Progenitor cell of endocrine pancreas (in vitro differentiated cells): ENCODE measurements around the gene MYLK2. TPM values are rescaled to one million over a fixed set of nuclear protein-coding genes. Genes with fewer than 3 reads are reported as not detected.

Experiments used
- DNase-seq: peaks from one replicate; pipeline ENCODE4 v3.0.0; 2021; ENCODE audit warnings: low spot score; ENCODE audit not compliant: unreplicated experiment
- H3K27ac Mint-ChIP-seq: 2 replicates; pipeline ENCODE4 v1.8.0; 2021; ENCODE audit warnings: mild to moderate bottlenecking, moderate library complexity, mixed read lengths
- H3K27me3 Mint-ChIP-seq: 2 replicates; pipeline ENCODE4 v1.8.0; 2021; ENCODE audit warnings: mixed read lengths
- H3K36me3 Mint-ChIP-seq: 2 replicates; pipeline ENCODE4 v1.8.0; 2022; ENCODE audit warnings: mixed read lengths; ENCODE audit not compliant: insufficient read depth
- H3K4me1 Mint-ChIP-seq: 2 replicates; pipeline ENCODE4 v1.8.0; 2021; ENCODE audit warnings: low read depth, mixed read lengths
- H3K4me3 Mint-ChIP-seq: 2 replicates; pipeline ENCODE4 v1.8.0; 2021; ENCODE audit warnings: low read depth, mild to moderate bottlenecking, moderate library complexity, mixed read lengths
- H3K9me3 Mint-ChIP-seq: 2 replicates; pipeline ENCODE4 v1.8.0; 2021; ENCODE audit warnings: low read depth, mixed read lengths
- CTCF ChIP-seq: fragments of 200-600 bp; sonication (generic); IDR thresholded peaks from one replicate; pipeline ENCODE4 v1.5.0; 2021; ENCODE audit warnings: antibody characterized with exemption, mild to moderate bottlenecking; ENCODE audit not compliant: unreplicated experiment
- total RNA-seq: library from RNA; stranded (reverse); gene quantifications from 2 replicates; pipeline ENCODE4 v1.2.1, GENCODE V29; 2021

MYLK2 gene
- total RNA-seq, 1 donor from 2014 or later, result 0.38 TPM

- no peak for TF ChIP-seq CTCF
- Mint-ChIP-seq H3K4me3 (no peak overlapping the region), H3K9me3 (no peaks in the 10 kb centered on the region), H3K4me1 (peaks cover 3% of the 10 kb centered on the region), H3K27ac (no peak overlapping the region), H3K36me3 (no peaks in the 10 kb centered on the region), H3K27me3 (peaks cover 2% of the 10 kb centered on the region)
- no peak for DNase-seq
Observed at GRCh38 chr20:31840906-31841816, 22.0 kb downstream of the MYLK2 start.

- no peak for DNase-seq
- Mint-ChIP-seq H3K4me1 (peaks cover 3% of the 10 kb centered on the region), H3K4me3 (no peak overlapping the region), H3K27ac (no peak overlapping the region), H3K36me3 (no peaks in the 10 kb centered on the region), H3K9me3 (no peaks in the 10 kb centered on the region), H3K27me3 (peaks cover 3% of the 10 kb centered on the region)
- no peak for TF ChIP-seq CTCF
Observed at GRCh38 chr20:31841928-31842327, 22.8 kb downstream of the MYLK2 start.

GRCh38 chr20:31842471-31843157 lies 23.5 kb downstream of the MYLK2 start:
- TF ChIP-seq CTCF, result no peak
- DNase-seq, result no peak
- Mint-ChIP-seq H3K27ac (no peak overlapping the region), H3K4me3 (no peak overlapping the region), H3K36me3 (no peaks in the 10 kb centered on the region), H3K4me1 (peaks cover 3% of the 10 kb centered on the region), H3K9me3 (no peaks in the 10 kb centered on the region), H3K27me3 (peaks cover 7% of the 10 kb centered on the region)

- Mint-ChIP-seq H3K4me1 (peaks cover 3% of the 10 kb centered on the region), H3K27me3 (peaks cover 13% of the 10 kb centered on the region), H3K4me3 (no peak overlapping the region), H3K9me3 (no peaks in the 10 kb centered on the region), H3K27ac (no peak overlapping the region), H3K36me3 (no peaks in the 10 kb centered on the region)
- DNase-seq, result no peak
- TF ChIP-seq CTCF, result no peak
Observed at GRCh38 chr20:31843288-31843687, 24.1 kb downstream of the MYLK2 start.

GRCh38 chr20:31843881-31844280 lies 24.7 kb downstream of the MYLK2 start:
- Mint-ChIP-seq H3K27me3 (peaks cover 19% of the 10 kb centered on the region), H3K36me3 (no peaks in the 10 kb centered on the region), H3K27ac (no peak overlapping the region), H3K9me3 (no peaks in the 10 kb centered on the region), H3K4me1 (peaks cover 3% of the 10 kb centered on the region), H3K4me3 (no peak overlapping the region)
- TF ChIP-seq CTCF, result no peak
- no peak for DNase-seq
